HG02623 (cell line): ENCODE results near the gene SLC6A19.
"Not testable (repeated sequence)": the region's sequence is repeated elsewhere in the genome, so short reads cannot be mapped to it uniquely, and the experiment has no call there.

Experiments used
- ATAC-seq: cut with Tn5 transposase; IDR thresholded peaks from one replicate; pipeline ENCODE4 v1.9.1; 2021; ENCODE audit warnings: moderate library complexity; ENCODE audit not compliant: unreplicated experiment

SLC6A19 gene

GRCh38 chr5:1201327-1202025 is at the start of gene SLC6A19:
Gene SLC6A19 (plus strand): TSS chr5:1201595. CDS start chr5:1201651, 56 bp downstream.
- no peak for ATAC-seq

DNA sequence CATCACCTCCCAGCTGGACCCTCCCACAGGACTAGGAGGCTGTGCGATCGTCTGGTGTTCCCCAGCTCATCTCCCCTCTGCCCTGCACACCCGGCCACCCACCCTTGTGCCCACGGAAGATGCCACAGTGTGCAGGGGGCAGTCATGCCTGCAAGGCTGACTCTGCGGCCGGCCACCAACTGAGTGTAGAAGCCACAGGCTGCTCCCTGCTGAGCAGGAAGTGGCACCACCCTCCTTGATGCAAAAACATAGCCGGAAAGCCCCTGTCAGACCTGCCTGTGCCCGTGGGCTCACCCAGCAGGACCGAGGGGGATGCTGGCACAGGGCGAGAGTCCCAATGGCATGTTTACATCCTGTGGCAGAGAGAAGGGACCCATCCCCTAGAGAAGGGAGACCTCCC is 49.2 kb upstream of the SLC6A19 start:
- no peak for ATAC-seq

- no peak for ATAC-seq
Observed at GRCh38 chr5:1152771-1153282, 48.6 kb upstream of the SLC6A19 start.

GRCh38 chr5:1153428-1153827 is 48.0 kb upstream of the SLC6A19 start:
- ATAC-seq = no peak

DNA sequence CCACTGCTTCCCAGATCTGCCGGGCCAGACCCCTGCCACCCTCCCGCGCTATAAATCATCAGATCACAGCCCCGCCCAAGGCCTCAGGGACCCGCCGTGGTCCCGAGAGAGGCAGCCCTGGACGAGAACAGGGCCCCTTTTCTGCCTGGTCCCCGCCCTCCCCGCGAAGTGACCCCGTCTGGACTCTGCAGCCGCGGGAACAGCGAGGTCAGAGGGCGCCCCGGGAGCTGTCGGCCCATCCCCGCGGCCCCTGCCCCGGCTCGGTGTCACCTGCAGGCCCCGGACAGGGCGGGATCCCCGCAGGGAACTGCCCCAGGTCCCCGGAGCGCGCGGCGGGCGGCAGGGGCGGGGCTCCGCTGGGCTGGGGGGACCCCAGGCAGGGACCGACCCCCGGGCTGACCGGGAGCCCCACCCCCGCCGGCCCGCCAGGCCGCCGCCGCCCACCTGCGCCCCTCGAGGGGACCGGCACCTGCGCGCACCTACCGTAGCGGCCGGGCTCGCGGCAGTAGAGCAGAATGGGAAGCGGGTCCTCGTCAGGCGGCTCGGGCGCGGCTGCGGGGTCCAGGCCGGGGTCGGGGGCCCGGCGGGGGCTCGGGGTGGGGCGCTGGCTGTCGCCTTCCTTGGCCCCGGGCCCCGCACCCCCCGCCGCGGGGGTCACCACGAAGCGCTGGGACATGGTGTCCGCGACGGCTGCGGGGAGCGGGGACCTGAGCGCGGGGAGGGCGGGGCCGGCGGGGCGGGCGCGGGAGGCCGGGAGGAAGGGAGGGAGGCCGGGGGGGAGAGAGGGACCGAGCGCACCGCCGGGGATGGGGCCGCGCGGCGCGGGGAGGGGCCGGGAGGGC is 46.0 kb upstream of the SLC6A19 start:
- no peak for ATAC-seq

- no peak for ATAC-seq
Observed at GRCh38 chr5:1156033-1156753, 45.2 kb upstream of the SLC6A19 start.

DNA sequence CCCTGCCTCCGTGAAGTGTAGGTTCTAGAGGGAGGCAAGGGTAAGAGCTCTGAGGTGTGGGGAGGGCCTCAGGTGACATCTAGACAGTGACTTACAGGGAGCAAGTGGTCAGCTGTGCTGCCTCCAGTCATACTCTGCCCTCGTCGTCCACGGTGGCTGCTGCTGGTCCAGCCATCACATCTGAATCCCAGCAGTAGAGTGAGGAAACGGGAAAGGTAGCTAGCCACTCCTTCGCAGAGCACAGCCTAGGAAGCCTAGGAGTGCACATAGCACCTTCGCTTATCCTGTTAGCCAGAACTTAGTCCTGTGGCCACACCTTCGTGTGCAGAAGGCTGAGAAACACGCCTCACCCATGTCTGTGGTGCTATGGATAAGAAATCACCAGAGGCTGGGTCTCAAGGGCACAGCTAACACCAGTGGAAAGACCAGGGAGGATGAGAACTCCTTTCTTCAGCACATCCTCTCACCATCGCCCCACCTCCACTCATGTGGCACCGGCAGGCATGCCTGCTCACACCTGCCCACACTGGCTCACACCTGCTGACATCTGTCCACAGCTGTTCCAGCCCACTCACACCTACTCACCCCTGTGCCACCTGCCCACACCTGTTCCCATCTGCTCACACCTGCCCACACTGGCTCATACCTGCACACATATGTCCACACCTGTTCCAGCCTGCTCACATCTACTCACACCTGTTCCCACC is 44.5 kb upstream of the SLC6A19 start:
- no peak for ATAC-seq

GRCh38 chr5:1157461-1157986 is 43.9 kb upstream of the SLC6A19 start:
- ATAC-seq = not testable (repeated sequence)

- no peak for ATAC-seq
Observed at GRCh38 chr5:1158647-1159340, 42.6 kb upstream of the SLC6A19 start.

GRCh38 chr5:1159341-1159675 is 42.1 kb upstream of the SLC6A19 start:
- ATAC-seq = no peak

- no peak for ATAC-seq
Observed at GRCh38 chr5:1159774-1160406, 41.5 kb upstream of the SLC6A19 start.

GRCh38 chr5:1161108-1161832 is 40.1 kb upstream of the SLC6A19 start:
- ATAC-seq = no peak

DNA sequence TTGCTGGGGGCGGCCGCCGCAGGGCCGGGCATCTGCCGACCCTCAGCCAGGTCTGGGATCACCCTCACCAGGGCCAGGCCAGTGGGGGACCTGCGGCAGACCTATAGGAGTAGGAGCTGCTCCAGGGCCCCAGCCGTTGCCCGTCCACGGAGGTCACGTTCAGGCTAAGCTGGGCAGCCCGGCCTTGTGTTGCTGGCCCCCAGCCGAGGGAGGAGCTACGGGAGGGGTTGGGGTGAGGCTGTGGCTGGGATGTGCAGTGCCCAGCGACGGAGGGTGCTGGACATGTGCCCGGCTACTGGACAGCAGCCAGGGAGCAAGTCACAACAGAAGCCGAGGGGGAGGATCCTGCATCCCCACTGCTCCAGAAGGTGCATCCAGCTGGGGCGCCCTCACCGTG is 39.6 kb upstream of the SLC6A19 start:
- no peak for ATAC-seq

GRCh38 chr5:1162276-1162675 is 39.1 kb upstream of the SLC6A19 start:
- no peak for ATAC-seq

- ATAC-seq = no peak
Observed at GRCh38 chr5:1162751-1163150, 38.6 kb upstream of the SLC6A19 start.

GRCh38 chr5:1163366-1163765 is 38.0 kb upstream of the SLC6A19 start:
- ATAC-seq = no peak

DNA sequence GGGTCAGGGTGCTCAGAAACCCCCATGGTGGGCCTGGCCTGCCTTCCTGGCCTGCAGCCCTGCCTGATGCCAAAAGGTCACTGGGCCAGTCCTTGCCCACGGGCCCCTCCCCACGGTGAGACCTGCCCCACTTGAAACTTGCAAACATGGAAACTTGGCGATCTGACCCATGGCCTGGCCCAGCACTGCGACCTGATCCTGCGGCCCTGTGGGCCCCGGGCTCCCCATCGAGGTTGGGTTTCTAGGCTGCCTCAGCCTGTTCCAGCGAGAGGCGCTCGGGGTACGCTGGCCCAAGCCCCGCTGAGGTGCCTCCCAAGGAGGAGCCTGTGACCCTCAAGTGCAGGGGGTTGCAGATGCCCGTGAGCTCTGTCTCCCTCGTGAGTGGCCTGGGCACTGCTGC is 37.5 kb upstream of the SLC6A19 start:
- no peak for ATAC-seq

DNA sequence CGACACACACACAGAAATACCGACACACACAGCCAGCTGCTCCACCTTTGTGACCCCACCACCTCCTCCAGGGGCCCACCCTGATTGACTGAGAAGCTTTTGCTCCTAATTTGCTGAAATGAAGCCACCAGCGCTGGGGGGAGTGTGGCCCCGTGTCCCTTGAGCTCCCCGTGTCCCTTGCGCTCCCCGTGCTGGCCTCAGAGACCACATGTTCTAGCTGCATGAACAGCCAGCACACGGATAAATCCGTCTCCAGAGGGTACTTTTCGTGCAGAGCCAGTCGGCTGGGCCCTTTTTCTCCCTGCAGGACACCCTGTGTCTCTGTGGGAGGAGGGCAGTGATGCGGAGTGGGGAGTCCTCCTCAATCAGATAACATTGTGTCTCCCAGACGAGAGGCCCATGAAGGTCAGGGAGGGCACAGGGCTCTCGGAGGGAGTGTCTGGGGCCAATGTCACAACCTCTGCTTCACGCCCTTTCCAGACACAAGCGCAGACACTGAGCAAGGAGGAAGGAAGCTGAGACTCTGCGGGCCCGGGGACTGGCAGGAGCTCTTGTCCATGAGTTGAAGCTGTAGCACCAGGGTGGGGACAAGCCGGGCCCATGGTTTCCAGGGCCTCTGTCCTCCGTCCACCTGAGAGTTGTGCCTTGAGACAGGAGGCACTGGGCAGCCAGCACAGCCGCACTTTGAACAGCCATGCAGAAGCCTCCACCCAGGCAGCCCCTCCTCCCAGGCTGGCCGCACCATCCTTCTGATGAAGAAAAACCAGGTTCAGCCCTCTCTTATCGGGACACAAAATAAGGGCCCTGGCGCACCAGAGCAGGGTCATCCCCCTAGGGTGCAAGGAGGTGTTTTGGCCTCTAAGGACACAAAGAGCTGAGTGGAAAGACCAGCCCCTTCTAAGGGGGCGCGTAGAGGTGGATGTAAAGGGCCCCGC is 36.4 kb upstream of the SLC6A19 start:
- no peak for ATAC-seq
